ENCODE results near the gene SEZ6. TPM values are rescaled to one million over a fixed set of nuclear protein-coding genes. Genes with fewer than 3 reads are reported as not detected.

Gene SEZ6
- polyA plus RNA-seq, 2 of the 4 experiments (the other 2 are of a cell fraction), result not detected

DNA sequence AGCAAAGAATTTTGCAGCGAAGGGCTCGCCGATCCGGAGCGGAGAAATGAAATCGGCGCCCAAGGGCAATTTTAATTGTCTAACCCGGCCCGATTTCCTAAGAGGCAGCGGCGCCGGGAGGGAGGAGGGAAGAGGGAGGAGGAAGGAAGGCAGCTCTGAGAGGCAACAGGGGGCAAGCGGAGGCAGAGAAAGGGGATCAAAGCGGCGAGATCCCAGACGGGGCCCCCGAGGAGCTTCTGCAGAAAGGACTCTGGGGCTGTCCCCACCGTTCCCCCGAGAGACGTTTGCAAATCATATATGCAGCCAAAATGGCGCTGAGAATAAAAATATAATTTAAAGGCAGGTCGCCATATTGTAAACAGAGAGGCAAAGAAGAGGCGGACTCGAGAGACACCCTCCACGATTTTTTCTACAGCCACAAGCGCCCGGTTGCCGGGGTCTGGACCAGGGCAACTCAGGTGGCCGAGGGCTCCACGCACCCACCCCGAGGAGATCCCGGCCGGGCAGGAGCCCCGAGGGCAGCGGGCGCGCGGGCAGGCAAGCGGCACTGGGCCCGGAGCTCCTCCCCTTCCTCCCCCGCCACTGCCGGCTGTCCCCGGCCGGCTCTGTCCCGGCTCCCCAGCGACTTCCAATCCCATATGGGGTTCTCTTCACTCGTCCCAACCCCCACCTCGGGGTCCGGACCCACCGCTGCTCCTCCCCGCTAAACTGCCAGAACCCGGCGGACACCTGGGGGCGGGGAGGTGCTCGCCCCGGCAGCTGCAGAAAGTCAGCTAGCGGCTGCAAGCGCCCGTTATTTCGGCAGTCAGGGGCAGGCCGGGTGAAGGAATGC is 56.4 kb downstream of the SEZ6 start (continued):
- TF ChIP-seq CHD4 (IDR thresholded peaks at IDR 0.05; ENCODE audit: borderline replicate concordance) (no peak), FOXS1 (CRISPR knock-in tag; IDR thresholded peaks at IDR 0.05) (no peak), HOXA7 (CRISPR knock-in tag; IDR thresholded peaks at IDR 0.05) (no peak), RNF2 (IDR thresholded peaks at IDR 0.05; ENCODE audit: borderline replicate concordance, low read depth) (no peak; the same call in 1 of the 2 replicates), HOXB13 (CRISPR knock-in tag; IDR thresholded peaks at IDR 0.05; ENCODE audit: low read depth) (no peak), SMC3 (IDR thresholded peaks at IDR 0.05) (no peak), FOSL2 (IDR thresholded peaks at IDR 0.05) (no peak), FOSL2 (CRISPR knock-in tag; IDR thresholded peaks at IDR 0.05) (no peak)

DNA sequence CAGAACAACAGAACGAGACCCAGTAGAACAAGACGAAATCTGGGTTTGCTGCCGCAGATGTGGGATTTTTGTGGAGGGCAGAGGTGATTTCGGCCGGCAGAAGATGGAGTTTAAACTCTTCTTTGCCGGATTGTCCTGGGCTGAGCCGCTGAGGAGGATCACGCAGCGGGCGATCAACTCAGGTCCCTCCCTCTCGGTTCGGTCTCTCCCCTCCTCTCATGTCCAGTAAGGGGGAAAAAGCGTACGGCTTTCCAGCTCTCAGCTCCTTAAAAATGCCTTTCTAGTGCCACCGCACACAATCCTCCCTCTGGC is 57.0 kb downstream of the SEZ6 start:
- H3K4me3 ChIP-seq, result peak overlapping the region; percentile 71
- POLR2A ChIA-PET, result interaction anchor here (0.8 to 5.6 kb wide), 5 partner anchors 9 to 229 kb away, joined by 3 to 89 read pairs (median 5); partner anchors contain the start of genes NEK8, RPL23A and TLCD1
- WGBS (ENCODE audit: missing lambda C conversion rate), result 2% methylated on average over 15 of the region's 15 CpGs

DNA sequence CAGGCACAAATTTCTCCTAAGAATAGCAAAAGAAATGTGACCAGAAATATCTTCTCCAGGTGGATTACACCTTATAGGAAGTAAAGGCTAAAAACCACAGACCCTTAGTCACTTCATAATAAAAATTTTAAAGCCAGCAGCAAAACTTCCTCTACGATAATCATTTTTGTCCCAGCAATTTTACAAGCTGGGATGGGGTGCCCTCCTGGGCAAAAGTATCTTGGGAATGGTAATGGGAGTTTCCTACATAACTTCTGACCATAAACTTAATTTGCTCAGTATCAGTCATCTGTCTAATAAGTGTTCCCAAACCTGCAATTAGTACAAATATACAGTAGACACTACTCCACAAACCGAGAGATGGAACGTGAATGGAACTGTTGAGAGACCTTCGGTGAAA is 57.5 kb downstream of the SEZ6 start:
- FAIRE-seq (no peak), DNase-seq (ENCODE audit: low read depth in 1 of 2, low spot score in 1 of 2) (no peak), ATAC-seq (no peak)
- POLR2A ChIA-PET, result interaction anchor here (1.5 to 5.6 kb wide), 2 partner anchors 11 to 221 kb away, joined by 5 to 89 read pairs; partner anchors contain the start of genes NEK8 and TLCD1
- peak overlapping the region; percentile 84 for H3K4me2 ChIP-seq
- H3K9me3 ChIP-seq, result no peaks in the 10 kb centered on the region
- peak overlapping the region; percentile 71 for H3K4me3 ChIP-seq
- 53% methylated on average over 4 of the region's 4 CpGs for WGBS (ENCODE audit: missing lambda C conversion rate)
- H3K4me1 ChIP-seq, result peaks cover 27% of the 10 kb centered on the region
- CTCF ChIA-PET, result interaction anchor here (1.0 to 7.7 kb wide), 12 partner anchors 13 to 221 kb away, joined by 3 to 132 read pairs (median 7); partner anchors contain the start of genes NEK8 and TLCD1
- TF ChIP-seq EP300 (IDR thresholded peaks at IDR 0.05) (no peak), EHF (CRISPR knock-in tag; IDR thresholded peaks at IDR 0.05) (no peak), ZFP36 (IDR thresholded peaks at IDR 0.05; ENCODE audit: borderline replicate concordance, partially characterized antibody) (no peak), HDAC2 (IDR thresholded peaks at IDR 0.05) (no peak), KDM5A (IDR thresholded peaks at IDR 0.05) (no peak), ESRRA (IDR thresholded peaks at IDR 0.05; ENCODE audit: borderline replicate concordance, low read length) (no peak), EHMT2 (IDR thresholded peaks at IDR 0.05; ENCODE audit: low read depth) (no peak), BHLHE40 (IDR thresholded peaks at IDR 0.05; ENCODE audit: low read depth, low read length) (no peak)
- TF ChIP-seq, protein P1, sequence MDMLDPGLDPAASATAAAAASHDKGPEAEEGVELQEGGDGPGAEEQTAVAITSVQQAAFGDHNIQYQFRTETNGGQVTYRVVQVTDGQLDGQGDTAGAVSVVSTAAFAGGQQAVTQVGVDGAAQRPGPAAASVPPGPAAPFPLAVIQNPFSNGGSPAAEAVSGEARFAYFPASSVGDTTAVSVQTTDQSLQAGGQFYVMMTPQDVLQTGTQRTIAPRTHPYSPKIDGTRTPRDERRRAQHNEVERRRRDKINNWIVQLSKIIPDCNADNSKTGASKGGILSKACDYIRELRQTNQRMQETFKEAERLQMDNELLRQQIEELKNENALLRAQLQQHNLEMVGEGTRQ (IDR thresholded peaks at IDR 0.05), result no peak
- H3K27ac ChIP-seq, result peak overlapping the region; percentile 86 to 98

More for the DNA sequence above, 57.0 kb downstream of the SEZ6 start:
- Histone ChIP-seq H3K4me1 (peaks cover 29% of the 10 kb centered on the region), H3K9me3 (no peaks in the 10 kb centered on the region), H3K27ac (peak overlapping the region; percentile 86 to 98), H3K4me2 (peak overlapping the region; percentile 84)
- ATAC-seq, result no peak
- CTCF ChIA-PET, result interaction anchor here (1.1 to 7.7 kb wide), 15 partner anchors 8 to 222 kb away, joined by 3 to 132 read pairs (median 7); partner anchors contain the start of genes FAM222B, NEK8 and TLCD1
- TF ChIP-seq JUN (IDR thresholded peaks at IDR 0.05) (no peak; a peak in 1 of 5 replicates), CBX2 (IDR thresholded peaks at IDR 0.05; ENCODE audit: borderline replicate concordance, low read depth) (no peak), NPAS2 (CRISPR knock-in tag; IDR thresholded peaks at IDR 0.05; ENCODE audit: borderline replicate concordance) (no peak), FOSB (CRISPR knock-in tag; IDR thresholded peaks at IDR 0.05) (no peak), ESRRA (IDR thresholded peaks at IDR 0.05; ENCODE audit: borderline replicate concordance, low read length) (no peak), TP53 (CRISPR knock-in tag; IDR thresholded peaks at IDR 0.05) (no peak)
- TF ChIP-seq, protein P2, sequence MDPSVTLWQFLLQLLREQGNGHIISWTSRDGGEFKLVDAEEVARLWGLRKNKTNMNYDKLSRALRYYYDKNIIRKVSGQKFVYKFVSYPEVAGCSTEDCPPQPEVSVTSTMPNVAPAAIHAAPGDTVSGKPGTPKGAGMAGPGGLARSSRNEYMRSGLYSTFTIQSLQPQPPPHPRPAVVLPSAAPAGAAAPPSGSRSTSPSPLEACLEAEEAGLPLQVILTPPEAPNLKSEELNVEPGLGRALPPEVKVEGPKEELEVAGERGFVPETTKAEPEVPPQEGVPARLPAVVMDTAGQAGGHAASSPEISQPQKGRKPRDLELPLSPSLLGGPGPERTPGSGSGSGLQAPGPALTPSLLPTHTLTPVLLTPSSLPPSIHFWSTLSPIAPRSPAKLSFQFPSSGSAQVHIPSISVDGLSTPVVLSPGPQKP (IDR thresholded peaks at IDR 0.05; ENCODE audit: low read depth, low read length), result no peak
- TF ChIP-seq, protein P3, sequence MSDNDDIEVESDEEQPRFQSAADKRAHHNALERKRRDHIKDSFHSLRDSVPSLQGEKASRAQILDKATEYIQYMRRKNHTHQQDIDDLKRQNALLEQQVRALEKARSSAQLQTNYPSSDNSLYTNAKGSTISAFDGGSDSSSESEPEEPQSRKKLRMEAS (IDR thresholded peaks at IDR 0.05), result no peak
- TF ChIP-seq, protein P4, sequence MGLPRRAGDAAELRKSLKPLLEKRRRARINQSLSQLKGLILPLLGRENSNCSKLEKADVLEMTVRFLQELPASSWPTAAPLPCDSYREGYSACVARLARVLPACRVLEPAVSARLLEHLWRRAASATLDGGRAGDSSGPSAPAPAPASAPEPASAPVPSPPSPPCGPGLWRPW (IDR thresholded peaks at IDR 0.05), result no peak
- TF ChIP-seq, protein P5, sequence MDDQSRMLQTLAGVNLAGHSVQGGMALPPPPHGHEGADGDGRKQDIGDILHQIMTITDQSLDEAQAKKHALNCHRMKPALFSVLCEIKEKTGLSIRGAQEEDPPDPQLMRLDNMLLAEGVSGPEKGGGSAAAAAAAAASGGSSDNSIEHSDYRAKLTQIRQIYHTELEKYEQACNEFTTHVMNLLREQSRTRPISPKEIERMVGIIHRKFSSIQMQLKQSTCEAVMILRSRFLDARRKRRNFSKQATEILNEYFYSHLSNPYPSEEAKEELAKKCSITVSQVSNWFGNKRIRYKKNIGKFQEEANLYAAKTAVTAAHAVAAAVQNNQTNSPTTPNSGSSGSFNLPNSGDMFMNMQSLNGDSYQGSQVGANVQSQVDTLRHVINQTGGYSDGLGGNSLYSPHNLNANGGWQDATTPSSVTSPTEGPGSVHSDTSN (IDR thresholded peaks at IDR 0.05), result no peak
- TF ChIP-seq, protein P6, sequence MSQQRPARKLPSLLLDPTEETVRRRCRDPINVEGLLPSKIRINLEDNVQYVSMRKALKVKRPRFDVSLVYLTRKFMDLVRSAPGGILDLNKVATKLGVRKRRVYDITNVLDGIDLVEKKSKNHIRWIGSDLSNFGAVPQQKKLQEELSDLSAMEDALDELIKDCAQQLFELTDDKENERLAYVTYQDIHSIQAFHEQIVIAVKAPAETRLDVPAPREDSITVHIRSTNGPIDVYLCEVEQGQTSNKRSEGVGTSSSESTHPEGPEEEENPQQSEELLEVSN (IDR thresholded peaks at IDR 0.05; ENCODE audit: borderline replicate concordance, low read depth), result no peak
- no peak for FAIRE-seq
- peak in 1 of 2 experiments; percentile 46 for DNase-seq (ENCODE audit: low read depth in 1 of 2, low spot score in 1 of 2)
